PC-9 (cell line): ENCODE results near the gene SPPL2C. TPM values are rescaled to one million over a fixed set of nuclear protein-coding genes. Genes with fewer than 3 reads are reported as not detected.

Source experiments
- BruUV-seq: library from RNA; stranded (reverse); fragments of 400-500 nt; replicated peaks from 2 replicates; lab custom pipeline; 2021; lab: Mats Ljungman, UMichigan
- CTCF ChIA-PET: fragments of 300-600 bp; sonication (Branson Sonifier 250); formaldehyde crosslinking; loops from one replicate; lab custom pipeline; 2022; ENCODE audit warnings: antibody characterized with exemption; lab: Charles Lee
- POLR2A ChIA-PET: fragments of 300-600 bp; sonication (Branson Sonifier 250); formaldehyde crosslinking; loops from one replicate; lab custom pipeline; 2022; ENCODE audit warnings: antibody characterized with exemption; ENCODE audit not compliant: unreplicated experiment; lab: Charles Lee
- DNase-seq, 2 experiments: peaks; one replicate each; pipeline versions ENCODE4 v3.0.0 to v3.0.0-alpha.2; 2015 to 2022; ENCODE audit warnings: mixed read lengths in 1 of 2
- H2AFZ ChIP-seq: fragments of 200-600 bp; sonication (generic); 2 replicates; pipeline ENCODE4 v1.8.1; 2017; ENCODE audit warnings: antibody characterized with exemption
- H3F3A ChIP-seq: fragments of 200-600 bp; sonication (generic); 2 replicates; pipeline ENCODE4 v1.8.1; 2017; ENCODE audit warnings: antibody characterized with exemption, mild to moderate bottlenecking, low read depth; ENCODE audit not compliant: insufficient read depth
- H3K27ac ChIP-seq: fragments of 200-600 bp; sonication (generic); 2 replicates; pipeline ENCODE4 v1.6.1; 2016; ENCODE audit warnings: mixed run types
- H3K27me3 ChIP-seq: fragments of 200-600 bp; sonication (generic); 2 replicates; pipeline ENCODE4 v1.6.1; 2016; ENCODE audit warnings: low read depth, mixed run types; ENCODE audit not compliant: insufficient read depth
- H3K36me3 ChIP-seq: fragments of 200-600 bp; sonication (generic); 2 replicates; pipeline ENCODE4 v1.6.1; 2016; ENCODE audit warnings: low read depth, mixed run types
- H3K4me1 ChIP-seq: fragments of 200-600 bp; sonication (generic); replicated peaks from 2 replicates; pipeline ENCODE4 v1.6.1; 2016; ENCODE audit warnings: mixed run types; ENCODE audit not compliant: insufficient read depth
- H3K4me2 ChIP-seq: fragments of 200-600 bp; sonication (generic); 2 replicates; pipeline ENCODE4 v1.6.1; 2017; ENCODE audit warnings: mixed run types
- H3K4me3 ChIP-seq: fragments of 200-600 bp; sonication (generic); 2 replicates; pipeline ENCODE4 v1.6.1; 2016; ENCODE audit warnings: mixed run types
- H3K79me2 ChIP-seq: fragments of 200-600 bp; sonication (generic); 2 replicates; pipeline ENCODE4 v1.6.1; 2017; ENCODE audit warnings: low read depth, mixed run types
- H3K9me2 ChIP-seq: fragments of 200-600 bp; sonication (generic); 2 replicates; pipeline ENCODE4 v1.8.1; 2017; ENCODE audit warnings: mild to moderate bottlenecking; ENCODE audit not compliant: insufficient read depth
- H3K9me3 ChIP-seq: fragments of 200-600 bp; sonication (generic); 2 replicates; pipeline ENCODE4 v1.8.1; 2016; ENCODE audit warnings: low read depth; ENCODE audit not compliant: insufficient read depth
- H4K20me1 ChIP-seq: fragments of 200-600 bp; sonication (generic); 2 replicates; pipeline ENCODE4 v1.8.1; 2017; ENCODE audit not compliant: insufficient read depth
- CTCF ChIP-seq: fragments of 200-600 bp; sonication (generic); conservative IDR thresholded peaks from 2 replicates; pipeline ENCODE4 v1.6.1; 2017; ENCODE audit warnings: mixed run types, antibody characterized with exemption, mild to moderate bottlenecking, moderate library complexity
- EZH2 ChIP-seq: fragments of 200-600 bp; sonication (generic); IDR thresholded peaks from 2 replicates; pipeline ENCODE4 v1.8.0; 2017; ENCODE audit warnings: antibody characterized with exemption, low read depth
- intact Hi-C: fragments of 100-400 bp; cut with micrococcal nuclease; formaldehyde crosslinking; loops from one replicate; pipeline ENCODE4 v1.10.0; 2022; ENCODE audit not compliant: unreplicated experiment
- total RNA-seq: library from RNA; stranded (reverse); gene quantifications from 2 replicates; pipeline ENCODE4 v1.2.3, GENCODE V29; 2021

The SPPL2C gene
- total RNA-seq, 1 experiment from 2014 or later, result not detected

GRCh38 chr17:45838751-45839295, 5.9 kb upstream of the SPPL2C start:
- H2AFZ ChIP-seq, result no peak overlapping the region
- no peaks in the 10 kb centered on the region for H3K9me3 ChIP-seq
- H3K4me2 ChIP-seq, result no peak overlapping the region
- no peaks in the 10 kb centered on the region for H4K20me1 ChIP-seq
- no peak for TF ChIP-seq CTCF
- no peak for TF ChIP-seq EZH2
- no peaks in the 10 kb centered on the region for H3F3A ChIP-seq
- intact Hi-C loops, result loop anchor here (10.0 kb wide), 1 partner anchor 414 kb away; no protein-coding TSS in a partner anchor
- H3K27me3 ChIP-seq, result peaks cover 87% of the 10 kb centered on the region
- no peaks in the 10 kb centered on the region for H3K9me2 ChIP-seq
- no TSS peak for BruUV-seq
- no peaks in the 10 kb centered on the region for H3K36me3 ChIP-seq
- no peak overlapping the region for H3K27ac ChIP-seq
- DNase-seq, result no peak
- no peaks in the 10 kb centered on the region for H3K79me2 ChIP-seq
- ChIA-PET POLR2A (no interaction called here), CTCF (interaction anchor here (0.7 kb wide), 1 partner anchor 1087 kb away, joined by 4 read pairs; no protein-coding TSS in a partner anchor)
- H3K4me1 ChIP-seq, result no peaks in the 10 kb centered on the region
- no peak overlapping the region for H3K4me3 ChIP-seq

DNA sequence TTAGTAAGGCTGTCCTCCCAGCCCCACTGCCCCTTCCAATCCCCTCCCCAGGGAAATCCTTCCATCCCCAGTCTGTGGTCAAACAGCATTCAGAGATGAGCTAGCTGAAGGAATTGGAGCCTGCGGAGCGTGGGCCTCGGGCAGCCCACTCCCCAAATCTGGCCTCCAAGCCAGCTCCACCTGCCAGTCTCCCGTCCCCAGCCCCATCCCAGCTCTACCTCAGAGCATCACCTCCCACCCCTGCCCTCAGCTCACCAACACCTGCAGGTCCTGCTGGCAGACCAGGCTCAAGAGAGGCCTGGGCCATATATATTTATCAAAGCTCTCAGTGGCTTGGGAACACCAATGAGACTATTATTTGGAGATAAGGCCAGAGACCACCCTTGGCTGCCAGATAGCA, 5.2 kb upstream of the SPPL2C start:
- Histone ChIP-seq H3K4me1 (no peaks in the 10 kb centered on the region), H3K36me3 (no peaks in the 10 kb centered on the region), H3K9me2 (no peaks in the 10 kb centered on the region), H3K9me3 (no peaks in the 10 kb centered on the region), H3K4me3 (no peak overlapping the region), H3K27ac (no peak overlapping the region), H2AFZ (no peak overlapping the region), H3K79me2 (no peaks in the 10 kb centered on the region), H3F3A (no peaks in the 10 kb centered on the region), H3K4me2 (no peak overlapping the region), H4K20me1 (no peaks in the 10 kb centered on the region), H3K27me3 (peaks cover 87% of the 10 kb centered on the region)
- CTCF ChIA-PET, result no interaction called here
- TF ChIP-seq EZH2 (no peak), CTCF (no peak)
- BruUV-seq, result no TSS peak
- intact Hi-C loops, result loop anchor here (10.0 kb wide), 1 partner anchor 415 kb away; no protein-coding TSS in a partner anchor
- POLR2A ChIA-PET, result no interaction called here
- no peak for DNase-seq

DNA sequence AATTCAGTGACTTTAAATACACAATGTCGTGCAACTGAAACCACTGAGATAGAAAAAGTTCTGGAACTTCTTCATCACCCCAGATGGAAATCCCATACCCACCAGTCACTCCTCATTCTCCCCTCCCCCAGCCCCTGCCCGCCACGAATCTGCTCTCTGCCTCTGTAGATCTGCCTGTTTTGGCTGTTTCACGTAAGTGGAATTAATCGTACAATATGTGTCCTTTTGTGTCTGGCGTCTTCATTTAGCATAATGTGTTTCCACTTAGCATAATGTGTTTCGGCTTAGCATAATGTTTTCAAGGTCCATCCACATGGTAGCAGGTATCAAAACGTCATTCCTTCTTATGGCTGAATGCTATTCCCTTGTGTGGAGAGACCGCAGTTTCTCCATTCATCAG, 3.5 kb upstream of the SPPL2C start:
- H3K36me3 ChIP-seq, result no peaks in the 10 kb centered on the region
- H3K79me2 ChIP-seq, result no peaks in the 10 kb centered on the region
- intact Hi-C loops, result no loop called here
- no TSS peak for BruUV-seq
- no peak overlapping the region for H3K4me3 ChIP-seq
- H3K4me2 ChIP-seq, result no peak overlapping the region
- H2AFZ ChIP-seq, result no peak overlapping the region
- no peak for DNase-seq
- CTCF ChIA-PET, result interaction anchor here (0.7 kb wide), 1 partner anchor 176 kb away, joined by 6 read pairs; no protein-coding TSS in a partner anchor
- no peaks in the 10 kb centered on the region for H3F3A ChIP-seq
- no peak for TF ChIP-seq EZH2
- TF ChIP-seq CTCF, result no peak
- no peaks in the 10 kb centered on the region for H3K9me2 ChIP-seq
- no peaks in the 10 kb centered on the region for H3K4me1 ChIP-seq
- H4K20me1 ChIP-seq, result no peaks in the 10 kb centered on the region
- no peak overlapping the region for H3K27ac ChIP-seq
- H3K9me3 ChIP-seq, result no peaks in the 10 kb centered on the region
- POLR2A ChIA-PET, result no interaction called here
- H3K27me3 ChIP-seq, result peaks cover 87% of the 10 kb centered on the region
